C4-2B (cell line): ENCODE measurements around the gene KLRC1.
"Not testable (repeated sequence)": the region's sequence is repeated elsewhere in the genome, so short reads cannot be mapped to it uniquely, and the experiment has no call there.

ENCODE experiments used
- H3K27ac ChIP-seq: fragments of 450-650 bp; 2 replicates; pipeline ENCODE4 v1.5.1; 2017
- CTCF ChIP-seq: fragments of 450-650 bp; conservative IDR thresholded peaks from 2 replicates; pipeline ENCODE4 v1.5.1; 2017; ENCODE audit warnings: mild to moderate bottlenecking
- ZFX ChIP-seq: fragments of 450-650 bp; IDR thresholded peaks from 2 replicates; pipeline ENCODE4 v1.6.1; 2017

Gene KLRC1

GRCh38 chr12:10453156-10453555 is at the start of gene KLRC1:
TSS of gene KLRC1 (minus strand) at chr12:10453377. CDS start at chr12:10451156, 2,221 bp downstream.
- no peak within 1 kb of the TSS for H3K27ac ChIP-seq
- no peak for TF ChIP-seq CTCF
- TF ChIP-seq ZFX: no peak

GRCh38 chr12:10501030-10501429 is 47.9 kb upstream of the KLRC1 start:
- TF ChIP-seq ZFX (no peak), CTCF (peak; percentile 54)
- no peak overlapping the region for H3K27ac ChIP-seq

GRCh38 chr12:10498042-10498441 is 44.9 kb upstream of the KLRC1 start:
- TF ChIP-seq ZFX (no peak), CTCF (no peak)

GRCh38 chr12:10497602-10498001 is 44.4 kb upstream of the KLRC1 start:
- TF ChIP-seq CTCF: no peak
- no peak for TF ChIP-seq ZFX
- H3K27ac ChIP-seq: no peak overlapping the region

More at GRCh38 chr12:10498042-10498441, 44.9 kb upstream of the KLRC1 start:
- H3K27ac ChIP-seq: no peak overlapping the region

- TF ChIP-seq ZFX: no peak
- no peak for TF ChIP-seq CTCF
- no peak overlapping the region for H3K27ac ChIP-seq
Measured at GRCh38 chr12:10491766-10492165, 38.6 kb upstream of the KLRC1 start.

- H3K27ac ChIP-seq: not testable (repeated sequence)
Measured at GRCh38 chr12:10487328-10487727, 34.2 kb upstream of the KLRC1 start.

- H3K27ac ChIP-seq: not testable (repeated sequence)
Measured at GRCh38 chr12:10481901-10482300, 28.7 kb upstream of the KLRC1 start.

DNA sequence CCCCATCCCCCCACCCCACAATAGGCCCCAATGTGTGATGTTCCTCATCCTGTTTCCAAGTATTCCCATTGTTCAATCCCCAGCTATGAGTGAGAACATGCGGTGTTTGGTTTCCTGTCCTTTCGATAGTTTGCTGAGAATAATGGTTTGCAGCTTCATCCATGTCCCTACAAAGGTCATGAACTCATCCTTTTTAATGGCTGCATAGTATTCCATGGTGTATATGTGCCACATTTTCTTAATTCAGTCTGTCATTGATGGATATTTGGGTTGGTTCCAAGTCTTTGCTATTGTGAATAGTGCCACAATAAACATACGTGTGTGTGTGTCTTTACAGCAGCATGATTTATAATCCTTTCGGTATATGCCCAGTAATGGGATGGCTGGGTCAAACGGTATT is 19.6 kb upstream of the KLRC1 start:
- not testable (repeated sequence) for H3K27ac ChIP-seq

GRCh38 chr12:10469701-10470100 is 16.5 kb upstream of the KLRC1 start:
- no peak overlapping the region for H3K27ac ChIP-seq
- TF ChIP-seq CTCF (no peak), ZFX (no peak)
